HG03095 (cell line): Measurements from ENCODE around the gene DHX9.
"Not testable (repeated sequence)": the region's sequence is repeated elsewhere in the genome, so short reads cannot be mapped to it uniquely, and the experiment has no call there.

Source experiments
- ATAC-seq: cut with Tn5 transposase; IDR thresholded peaks from one replicate; pipeline ENCODE4 v1.9.1; 2021; ENCODE audit warnings: moderate library complexity; ENCODE audit not compliant: unreplicated experiment

DHX9 gene

DNA sequence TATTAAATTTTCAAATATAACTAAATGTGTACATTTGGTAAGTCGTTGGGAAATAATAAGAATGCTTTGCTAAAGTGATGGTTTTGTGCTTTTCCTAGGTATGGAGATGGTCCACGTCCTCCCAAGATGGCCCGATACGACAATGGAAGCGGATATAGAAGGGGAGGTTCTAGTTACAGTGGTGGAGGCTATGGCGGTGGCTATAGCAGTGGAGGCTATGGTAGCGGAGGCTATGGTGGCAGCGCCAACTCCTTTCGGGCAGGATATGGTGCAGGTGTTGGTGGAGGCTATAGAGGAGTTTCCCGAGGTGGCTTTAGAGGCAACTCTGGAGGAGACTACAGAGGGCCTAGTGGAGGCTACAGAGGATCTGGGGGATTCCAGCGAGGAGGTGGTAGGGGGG, 47.8 kb downstream of the DHX9 start:
- no peak for ATAC-seq

DNA sequence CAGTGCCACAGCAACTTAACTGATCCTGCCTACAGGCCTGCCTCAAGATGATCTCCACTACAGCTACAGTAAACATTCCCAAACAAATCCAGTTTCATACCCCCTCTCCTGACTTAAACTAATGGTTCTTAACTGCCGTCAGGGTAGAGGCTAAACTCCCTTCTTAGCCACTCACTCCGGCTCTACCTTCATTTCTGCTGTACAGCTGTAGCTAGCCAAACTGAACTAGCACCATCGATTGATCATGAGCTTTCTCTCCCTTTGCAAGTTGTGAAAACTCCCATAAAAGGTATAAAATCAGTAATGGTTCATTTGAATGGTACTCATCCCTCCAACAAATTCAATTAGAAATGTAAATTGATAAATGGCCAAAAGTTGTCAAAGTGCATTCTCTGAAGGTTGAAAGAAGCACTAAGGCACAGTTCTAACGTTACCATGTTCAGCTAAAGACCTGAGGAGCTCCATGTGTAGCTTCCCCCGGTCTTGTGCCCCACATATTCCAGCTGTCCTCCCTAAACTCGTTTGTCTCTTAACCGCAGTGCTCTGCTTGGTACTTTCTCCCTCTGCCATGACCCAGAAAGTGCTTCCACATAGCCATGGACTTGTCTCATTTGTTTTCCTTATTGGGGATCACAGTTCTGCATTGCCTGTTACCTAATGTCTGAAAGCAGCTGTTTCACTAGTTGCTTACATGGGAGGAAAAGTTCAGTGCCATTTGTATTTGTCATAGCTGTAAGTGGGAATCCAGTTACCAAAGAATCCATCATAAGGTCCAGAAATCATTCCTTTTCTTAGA, 49.8 kb downstream of the DHX9 start:
- no peak for ATAC-seq

DNA sequence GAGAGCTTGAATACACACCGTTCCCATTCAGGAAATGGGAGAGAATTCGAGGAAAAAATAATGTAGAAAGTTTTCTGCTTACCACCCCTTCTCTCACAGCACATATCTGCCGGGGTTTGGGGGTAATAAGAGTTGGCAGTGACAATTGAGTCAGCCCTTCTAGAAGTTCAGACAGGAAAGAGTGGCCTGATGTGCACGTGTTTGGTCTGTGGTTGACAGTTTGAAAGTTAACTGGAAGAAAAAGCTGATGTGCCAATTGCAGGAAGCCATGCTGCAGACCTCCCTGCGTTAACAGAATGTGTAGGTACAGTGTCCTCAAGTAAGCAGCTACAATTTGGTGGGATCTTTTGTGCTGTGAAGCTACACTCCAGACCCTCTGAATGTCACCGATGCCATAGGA, 50.9 kb downstream of the DHX9 start:
- ATAC-seq: no peak

DNA sequence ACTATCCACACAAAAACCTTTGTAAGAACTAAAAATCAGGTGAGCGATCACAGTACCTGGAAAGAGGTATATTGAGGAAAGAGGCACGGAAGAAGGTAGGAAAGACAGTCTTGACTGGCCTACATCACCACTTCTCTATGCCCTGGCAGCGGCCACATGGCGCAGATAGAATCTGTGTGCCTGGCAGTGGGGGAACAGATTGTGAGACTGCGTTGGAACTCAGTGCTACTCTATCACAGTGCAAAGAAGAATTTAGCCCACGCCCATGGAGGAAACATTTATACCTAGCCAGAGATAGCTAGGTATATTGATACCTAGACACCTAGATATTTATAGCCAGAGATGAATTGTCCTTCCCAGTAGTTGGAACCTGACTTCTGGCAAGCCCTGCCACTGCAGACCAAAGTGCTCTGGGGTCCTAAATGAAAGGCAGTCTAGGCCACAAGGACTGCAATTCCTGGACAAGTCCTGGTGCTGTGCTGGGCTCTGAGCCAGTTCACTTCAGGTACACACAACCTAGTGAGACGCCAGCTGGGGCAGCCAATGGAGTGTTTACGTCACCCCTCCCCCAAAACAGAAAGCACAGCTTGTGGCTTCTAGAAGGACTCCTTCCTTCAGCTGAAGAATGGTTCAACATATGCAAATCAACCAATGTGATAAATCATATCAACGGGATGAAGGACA, 51.9 kb downstream of the DHX9 start:
- no peak for ATAC-seq

DNA sequence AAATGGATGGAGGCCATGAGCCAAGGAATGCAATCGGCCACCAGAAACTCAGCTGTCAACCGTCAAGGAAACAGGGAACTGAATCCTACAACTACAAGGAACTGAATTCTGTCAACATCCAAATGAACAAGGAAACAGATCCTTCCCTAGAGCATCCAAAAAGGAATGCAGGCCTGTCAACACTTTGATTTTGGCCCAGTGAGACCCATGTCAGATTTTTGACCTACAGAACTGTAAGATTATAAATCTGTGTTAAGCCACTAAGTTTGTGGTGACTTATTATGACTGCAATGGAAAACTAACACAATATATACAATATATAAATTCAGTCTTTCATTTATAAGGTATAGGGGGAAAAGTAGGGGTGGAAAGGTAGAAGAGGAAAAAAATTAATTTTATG, 58.5 kb downstream of the DHX9 start:
- no peak for ATAC-seq

DNA sequence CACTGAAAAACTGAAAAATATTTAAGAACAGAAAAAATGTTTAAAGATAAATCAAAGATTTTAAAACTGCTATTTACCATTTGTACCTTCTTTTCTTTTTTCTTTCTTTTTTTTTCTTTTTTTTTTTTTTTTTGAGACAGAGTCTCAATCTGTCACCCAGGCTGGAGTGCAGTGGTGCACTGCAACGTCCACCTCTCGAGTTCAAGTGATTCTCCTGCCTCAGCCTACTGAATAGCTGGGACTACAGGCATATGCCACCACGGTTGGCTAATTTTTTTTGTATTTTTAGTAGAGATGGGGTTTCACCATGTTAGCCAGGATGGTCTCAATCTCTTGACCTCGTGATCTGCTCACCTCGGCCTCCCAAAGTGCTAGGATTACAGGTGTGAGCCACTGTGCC, 62.8 kb downstream of the DHX9 start:
- ATAC-seq: not testable (repeated sequence)

DNA sequence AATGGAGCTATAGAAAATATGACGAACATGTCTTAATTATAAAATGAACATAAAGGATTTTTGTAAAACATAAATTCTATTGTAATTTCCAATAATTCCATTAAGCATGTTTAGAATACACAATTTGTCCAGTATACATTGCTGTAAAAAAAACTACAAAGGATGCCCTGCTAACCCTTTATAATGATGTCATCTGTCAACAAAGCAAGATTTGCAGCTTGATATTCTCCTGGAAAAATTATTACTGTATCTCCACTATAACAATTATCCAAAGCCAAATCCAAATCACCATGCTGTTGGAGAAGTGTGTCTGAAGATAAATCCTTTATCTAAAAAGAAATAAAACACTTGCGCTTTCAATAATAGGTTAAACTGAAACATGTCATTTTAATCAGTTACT, 66.2 kb downstream of the DHX9 start:
- no peak for ATAC-seq

DNA sequence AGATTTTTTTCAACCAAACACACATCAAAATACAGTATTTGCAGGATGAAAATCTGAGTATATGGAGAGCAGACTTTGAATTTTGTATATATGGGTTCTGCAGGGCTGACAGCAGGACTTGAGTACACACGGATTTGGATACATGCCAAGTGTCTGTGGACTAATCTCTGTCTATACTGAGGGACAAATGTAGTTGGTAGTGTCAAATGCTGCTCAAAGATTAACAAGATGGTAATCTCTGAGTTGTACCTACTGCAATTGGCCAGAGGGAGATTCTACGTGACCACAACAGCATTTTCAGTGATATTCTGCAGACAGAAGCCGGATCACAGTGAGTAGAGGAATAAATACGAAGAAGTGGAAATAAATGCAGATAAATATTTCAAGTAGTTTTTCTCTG, 70.4 kb downstream of the DHX9 start:
- no peak for ATAC-seq

DNA sequence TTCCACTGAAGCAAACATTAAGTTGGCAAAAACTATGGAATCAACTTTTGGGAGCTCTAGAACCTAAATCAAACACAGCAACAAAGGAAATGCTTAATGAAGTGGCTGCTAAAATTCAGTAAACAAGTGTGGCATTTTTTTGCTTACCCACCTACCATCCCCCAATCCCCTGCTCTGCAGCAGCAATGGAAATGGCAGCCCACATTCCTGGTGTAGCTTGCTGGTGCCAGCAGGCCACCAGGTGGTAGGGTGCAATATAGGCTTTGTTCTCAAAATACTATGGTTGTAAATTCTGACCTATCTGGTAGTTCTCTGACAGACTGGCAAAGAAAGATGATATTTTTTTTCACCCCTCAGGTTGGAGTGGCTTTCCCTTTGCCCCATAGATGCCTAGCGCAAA, 71.0 kb downstream of the DHX9 start:
- ATAC-seq: no peak

DNA sequence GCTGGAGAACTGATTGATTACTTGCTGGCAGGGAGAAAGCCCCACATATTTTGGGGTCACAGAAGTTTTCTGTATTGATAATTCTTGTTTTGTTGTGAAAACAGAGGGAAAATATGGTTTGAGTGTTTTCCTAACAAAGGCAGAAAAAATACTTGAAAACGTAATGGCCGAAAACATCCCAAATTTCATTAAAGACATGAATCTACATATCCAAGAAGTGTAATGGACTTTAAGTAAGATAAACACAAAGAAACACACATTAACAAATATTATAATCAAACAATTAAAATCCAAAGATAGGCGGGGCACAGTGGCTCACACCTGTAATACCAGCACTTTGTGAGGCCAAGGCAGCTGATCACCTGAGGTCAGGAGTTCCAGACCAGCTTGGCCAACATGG, 74.3 kb downstream of the DHX9 start:
- ATAC-seq: no peak

DNA sequence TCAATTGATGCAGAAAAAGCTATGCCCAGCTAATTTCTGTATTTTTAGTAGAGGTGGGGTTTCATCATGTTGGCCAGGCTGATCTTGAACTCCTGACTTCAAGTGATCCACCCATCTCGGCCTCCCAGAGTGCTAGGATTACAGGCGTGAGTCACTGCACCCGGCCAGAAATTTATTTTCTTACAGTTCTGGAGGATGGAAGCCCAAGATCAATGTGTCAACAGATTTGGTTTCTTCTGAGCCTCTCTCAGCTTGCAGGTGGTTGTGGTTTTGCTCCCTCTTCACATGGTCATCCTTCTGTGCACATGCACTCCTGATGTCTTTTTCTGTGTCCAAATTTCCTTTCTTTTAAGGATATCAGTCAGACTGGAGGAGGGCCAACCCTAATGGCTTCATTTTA, 78.2 kb downstream of the DHX9 start:
- no peak for ATAC-seq

DNA sequence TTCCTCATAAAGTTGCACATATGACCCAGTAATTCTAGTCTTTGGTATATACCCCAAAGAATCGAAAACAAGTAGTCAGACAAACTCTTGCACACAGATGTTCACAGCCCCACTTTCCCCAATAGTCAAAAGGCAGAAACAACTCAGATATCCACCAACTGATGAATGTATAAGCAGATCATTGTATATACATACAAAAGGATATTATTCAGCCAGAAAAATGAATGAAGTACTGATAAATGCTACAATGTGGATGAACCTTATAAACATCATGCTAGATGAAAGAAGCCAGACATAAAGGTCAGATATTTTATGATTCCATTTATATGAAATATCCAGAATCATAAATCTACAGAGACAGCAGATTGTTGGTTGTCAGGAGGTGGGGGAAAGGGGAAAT, 86.5 kb downstream of the DHX9 start:
- ATAC-seq: no peak

DNA sequence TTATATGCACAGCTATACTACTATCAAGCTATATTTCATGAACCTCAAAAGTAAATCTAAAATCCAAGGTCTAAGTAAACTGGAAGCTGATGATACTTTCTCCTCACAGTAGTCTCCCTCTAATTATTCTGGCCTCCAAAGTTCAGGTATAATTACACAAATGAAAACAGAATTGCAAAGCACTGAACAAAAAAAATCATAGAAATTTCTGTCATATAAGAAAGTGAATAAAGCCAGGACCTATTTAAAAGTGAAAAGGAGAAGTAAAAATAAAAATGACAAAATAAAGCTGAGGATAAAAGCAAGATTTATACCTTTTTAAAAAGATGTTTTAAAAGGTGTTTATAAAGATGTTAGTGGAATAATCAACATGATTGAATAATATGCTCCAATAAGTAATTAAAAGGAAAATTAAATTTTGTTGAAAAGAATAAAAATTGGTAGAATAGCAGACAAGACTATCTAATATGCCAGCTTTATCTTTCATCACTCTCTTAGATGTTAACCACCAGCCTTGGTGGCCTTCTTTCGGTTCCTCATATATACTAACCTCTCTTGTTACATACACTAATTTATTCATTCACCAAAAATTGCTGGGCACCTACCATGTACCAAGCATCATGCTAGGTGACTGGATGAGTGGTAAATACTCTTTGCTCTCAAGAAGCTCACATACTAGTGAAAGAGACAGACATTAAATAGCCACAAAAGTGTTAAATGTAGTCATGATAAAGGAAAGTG, 88.7 kb downstream of the DHX9 start:
- no peak for ATAC-seq

DNA sequence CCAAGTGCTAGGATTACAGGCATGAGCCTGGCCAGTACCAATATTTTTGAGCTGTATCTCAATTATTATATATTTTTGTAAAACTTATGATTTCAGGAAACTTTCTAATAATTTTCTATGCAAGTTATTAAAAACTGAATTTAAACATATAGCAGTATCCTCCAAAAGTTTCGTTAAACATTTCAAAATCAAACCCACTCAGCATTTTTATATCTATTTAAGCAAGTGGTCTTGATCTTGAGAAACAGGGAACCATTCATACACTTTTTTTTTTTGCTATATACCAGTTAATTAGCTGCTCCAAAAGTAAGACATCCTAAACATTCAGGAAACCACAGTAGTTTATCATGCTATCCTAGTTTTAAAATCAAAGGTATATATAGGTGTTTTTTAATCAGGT, 91.8 kb downstream of the DHX9 start:
- ATAC-seq: no peak

DNA sequence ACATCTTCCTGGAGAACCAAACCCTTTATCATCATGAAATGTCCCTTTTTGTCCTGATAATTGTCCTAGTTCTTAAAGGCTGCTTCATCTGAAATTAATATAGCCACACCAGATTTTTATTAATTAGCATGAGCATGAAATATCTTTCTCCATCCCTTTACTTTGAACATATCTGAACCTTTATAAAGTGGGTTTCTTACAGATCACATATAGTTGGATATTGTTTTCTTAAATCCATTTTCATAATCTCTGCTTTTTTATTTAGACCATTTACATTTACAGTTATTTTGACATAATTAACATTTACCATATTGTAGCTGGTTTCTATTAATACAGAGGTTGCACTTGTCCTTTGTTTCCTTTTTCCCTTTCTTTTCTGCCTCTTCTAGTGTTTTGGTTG, 96.6 kb downstream of the DHX9 start:
- no peak for ATAC-seq
